Peyer's patch (tissue), 4 donors: ENCODE results near the gene TES.

Experiments
- POLR2A ChIP-seq, 2 donors: fragments of 450-650 bp; IDR thresholded peaks; one replicate each; pipeline ENCODE4 v1.5.1; 2017; ENCODE audit warnings: antibody characterized with exemption in 2 of 2, mild to moderate bottlenecking in 2 of 2, moderate library complexity in 2 of 2
- TF ChIP-seq, protein P1 (sequence below), 6 experiments: fragments of 450-650 bp in 4 of 6; fragments of 200-600 bp in 2 of 6; sonication (generic) in 1 of 6; IDR thresholded peaks; one replicate each; pipeline ENCODE4 v1.5.1; 2017 to 2019; ENCODE audit warnings: antibody characterized with exemption in 6 of 6, mild to moderate bottlenecking in 3 of 6, moderate library complexity in 1 of 6

GRCh38 chr7:116173051-116174028, 37.0 kb upstream of the TES start:
- TF ChIP-seq, protein P1, sequence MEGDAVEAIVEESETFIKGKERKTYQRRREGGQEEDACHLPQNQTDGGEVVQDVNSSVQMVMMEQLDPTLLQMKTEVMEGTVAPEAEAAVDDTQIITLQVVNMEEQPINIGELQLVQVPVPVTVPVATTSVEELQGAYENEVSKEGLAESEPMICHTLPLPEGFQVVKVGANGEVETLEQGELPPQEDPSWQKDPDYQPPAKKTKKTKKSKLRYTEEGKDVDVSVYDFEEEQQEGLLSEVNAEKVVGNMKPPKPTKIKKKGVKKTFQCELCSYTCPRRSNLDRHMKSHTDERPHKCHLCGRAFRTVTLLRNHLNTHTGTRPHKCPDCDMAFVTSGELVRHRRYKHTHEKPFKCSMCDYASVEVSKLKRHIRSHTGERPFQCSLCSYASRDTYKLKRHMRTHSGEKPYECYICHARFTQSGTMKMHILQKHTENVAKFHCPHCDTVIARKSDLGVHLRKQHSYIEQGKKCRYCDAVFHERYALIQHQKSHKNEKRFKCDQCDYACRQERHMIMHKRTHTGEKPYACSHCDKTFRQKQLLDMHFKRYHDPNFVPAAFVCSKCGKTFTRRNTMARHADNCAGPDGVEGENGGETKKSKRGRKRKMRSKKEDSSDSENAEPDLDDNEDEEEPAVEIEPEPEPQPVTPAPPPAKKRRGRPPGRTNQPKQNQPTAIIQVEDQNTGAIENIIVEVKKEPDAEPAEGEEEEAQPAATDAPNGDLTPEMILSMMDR (IDR thresholded peaks at IDR 0.05): peak; percentile 25 to 89 (median 73)
- TF ChIP-seq POLR2A (IDR thresholded peaks at IDR 0.05): no peak
